ENCODE results near the gene EBNA1BP2. TPM values are rescaled to one million over a fixed set of nuclear protein-coding genes. Genes with fewer than 3 reads are reported as not detected.

EBNA1BP2 gene
- total and polyA plus RNA-seq, 2 of the 4 experiments (the other 2 are of a cell fraction): 82.8 to 135 TPM

- peak overlapping the region; percentile 68; the same call in 1 of the 2 replicates for H3K14ac ChIP-seq (replicated peaks; ENCODE audit: low read depth, low read length)
- peak overlapping the region; percentile 82; the same call in 1 of the 2 replicates for H2BK20ac ChIP-seq (ENCODE audit: low read depth, low read length)
- H3K23ac ChIP-seq (ENCODE audit: low read depth, low read length): peak overlapping the region; percentile 66
- peak overlapping the region; percentile 75 for H4K5ac ChIP-seq (ENCODE audit: low read depth, low read length)
- no peak overlapping the region for H3K27ac ChIP-seq (ENCODE audit: insufficient read depth, low read length)
- H2BK120ac ChIP-seq (ENCODE audit: low read depth, low read length): peak overlapping the region; percentile 57
- DNase-seq: peak; percentile 7
- H3K79me1 ChIP-seq (ENCODE audit: low read depth in 1 of 2, low read length in 2 of 2): no peaks in the 10 kb centered on the region
- peak overlapping the region; percentile 77 for H2AK9ac ChIP-seq (replicated peaks; ENCODE audit: low read depth, low read length, poor library complexity)
- ChIA-PET CTCF (no interaction called here), POLR2A (ENCODE audit: unreplicated experiment) (no interaction called here)
- peak overlapping the region; percentile 53 for H3K4ac ChIP-seq (ENCODE audit: low read depth, low read length)
- H2AFZ ChIP-seq (replicated peaks; ENCODE audit: low read length, poor library complexity): peak overlapping the region; percentile 81
- TF ChIP-seq ELK1 (IDR thresholded peaks at IDR 0.05; ENCODE audit: borderline replicate concordance, low read depth, low read length): no peak
- H4K91ac ChIP-seq (ENCODE audit: insufficient read depth, low read depth, low read length): peak overlapping the region; percentile 51
- BruUV-seq (replicated peaks): no TSS peak
- intact Hi-C loops (cut with micrococcal nuclease): no loop called here
- H3K4me2 ChIP-seq (ENCODE audit: low read depth, low read length): no peak overlapping the region
- H3K4me3 ChIP-seq (ENCODE audit: insufficient read depth, low read depth, low read length): no peak overlapping the region
- no peaks in the 10 kb centered on the region for H4K20me1 ChIP-seq (ENCODE audit: insufficient read depth, low read length)
- peak overlapping the region; percentile 37; the same call in 1 of the 2 replicates for H3K18ac ChIP-seq (ENCODE audit: low read depth, low read length)
- peak overlapping the region; percentile 53; the same call in 1 of the 3 replicates for H2BK15ac ChIP-seq (ENCODE audit: low read depth, low read length)
- no peaks in the 10 kb centered on the region for H3K4me1 ChIP-seq (ENCODE audit: control insufficient read depth, insufficient read depth, low read length)
- H3K9ac ChIP-seq (ENCODE audit: low read depth, low read length): no peak overlapping the region
- in situ Hi-C loops (cut with MboI; ENCODE audit: low sequenced_read_pairs): no loop called here
- H3K9me1 ChIP-seq (ENCODE audit: insufficient read depth, low read length): no peaks in the 10 kb centered on the region; the same call in 1 of the 2 replicates
- H3K36me3 ChIP-seq (ENCODE audit: control insufficient read depth, insufficient read depth, low read length): no peaks in the 10 kb centered on the region
- no CpG with 5 or more reads among the region's 4 CpGs for WGBS, 2 experiments (ENCODE audit: extremely low coverage in 2 of 2, insufficient read length in 1 of 2)
- H3K27me3 ChIP-seq (ENCODE audit: control insufficient read depth, insufficient read depth, low read length): peaks cover 18% of the 10 kb centered on the region
- peak; percentile 40; the same call in 1 of the 2 replicates for ATAC-seq (ENCODE audit: low read depth)
- H3K56ac ChIP-seq (ENCODE audit: extremely low read depth, insufficient read depth, low read length): no peak overlapping the region
- H2AK5ac ChIP-seq (ENCODE audit: low read depth, low read length): no peak overlapping the region
- no peaks in the 10 kb centered on the region for H3K9me3 ChIP-seq (ENCODE audit: control insufficient read depth, insufficient read depth, low read length)
- peak overlapping the region in 1 of 2 experiments; percentile 70; a peak in 2 of 4 replicates for H4K8ac ChIP-seq (ENCODE audit: low read depth in 2 of 2, low read length in 2 of 2)
- dilution Hi-C loops (cut with HindIII; ENCODE audit: low sequenced_read_pairs, unreplicated experiment): no loop called here
- peak overlapping the region; percentile 27 for H2BK5ac ChIP-seq (ENCODE audit: low read depth, low read length, poor library complexity, severe bottlenecking)
Observed at GRCh38 chr1:43152866-43153265, 19.2 kb downstream of the EBNA1BP2 start.

Data from IMR-90 (cell line).